GM15510 (cell line): ENCODE data around the gene VWCE.

ENCODE experiments used
- POLR2A ChIP-seq: IDR thresholded peaks from 3 replicates; pipeline ENCODE4 v1.6.1; 2011; ENCODE audit warnings: borderline replicate concordance; ENCODE audit not compliant: insufficient read length; ENCODE audit errors: extremely low read depth

The VWCE gene

DNA sequence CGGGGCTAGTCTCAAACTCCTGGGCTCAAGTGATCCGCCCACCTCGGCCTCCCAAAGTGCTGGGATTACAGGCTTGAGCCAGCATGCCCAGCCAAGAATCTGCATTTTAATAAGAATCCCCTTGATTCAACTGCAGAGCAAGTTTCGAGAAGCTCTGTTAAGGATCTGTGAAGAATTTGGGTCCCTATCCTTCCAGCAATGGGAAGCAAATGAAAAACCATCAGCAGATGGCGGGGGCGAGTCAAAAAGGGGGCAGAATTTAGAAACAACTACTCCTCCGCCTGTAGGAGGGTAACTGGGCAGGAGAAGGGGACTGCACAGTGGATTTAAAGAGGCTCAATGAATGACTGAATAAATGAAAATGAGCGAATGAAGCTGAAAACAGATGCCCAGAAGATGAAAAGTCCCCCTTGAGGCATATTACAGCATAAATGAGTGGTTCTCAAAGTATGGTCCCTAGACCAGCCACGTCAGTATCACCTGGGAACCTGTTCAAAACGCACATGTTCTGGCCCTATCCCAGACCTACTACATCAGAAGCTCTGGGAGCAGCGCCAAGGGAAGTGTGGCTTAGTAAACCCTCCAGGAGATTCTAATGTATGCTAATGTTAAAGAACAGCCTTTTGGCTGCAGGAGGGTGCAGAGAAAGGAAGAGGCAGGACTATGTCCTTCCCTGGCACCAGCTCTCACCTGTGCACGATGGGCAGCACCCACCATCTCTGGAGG is 15.0 kb downstream of the VWCE start:
- no peak for TF ChIP-seq POLR2A

DNA sequence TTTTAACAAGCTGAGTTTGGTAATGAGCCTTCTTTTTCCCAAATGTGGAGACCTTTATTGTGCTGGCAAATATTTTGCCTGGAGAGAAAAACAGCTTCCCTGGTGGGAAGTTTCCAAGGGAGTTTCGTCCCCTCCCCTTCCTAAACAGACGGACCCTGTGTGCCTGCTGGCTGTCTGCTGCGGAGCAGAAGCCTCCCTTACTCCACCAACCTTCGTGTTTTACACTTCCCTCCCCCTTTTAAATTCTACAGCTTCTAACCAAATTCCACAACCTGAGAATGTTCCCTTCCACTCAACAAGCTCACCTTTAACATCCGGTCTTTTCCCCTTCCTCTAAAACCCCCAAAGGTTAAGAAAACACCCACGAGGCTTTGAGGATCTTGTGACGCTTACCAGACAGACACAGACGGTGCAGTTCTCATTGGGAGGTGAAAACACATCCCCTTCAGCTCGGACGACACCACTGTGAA is 17.1 kb downstream of the VWCE start:
- TF ChIP-seq POLR2A: no peak

DNA sequence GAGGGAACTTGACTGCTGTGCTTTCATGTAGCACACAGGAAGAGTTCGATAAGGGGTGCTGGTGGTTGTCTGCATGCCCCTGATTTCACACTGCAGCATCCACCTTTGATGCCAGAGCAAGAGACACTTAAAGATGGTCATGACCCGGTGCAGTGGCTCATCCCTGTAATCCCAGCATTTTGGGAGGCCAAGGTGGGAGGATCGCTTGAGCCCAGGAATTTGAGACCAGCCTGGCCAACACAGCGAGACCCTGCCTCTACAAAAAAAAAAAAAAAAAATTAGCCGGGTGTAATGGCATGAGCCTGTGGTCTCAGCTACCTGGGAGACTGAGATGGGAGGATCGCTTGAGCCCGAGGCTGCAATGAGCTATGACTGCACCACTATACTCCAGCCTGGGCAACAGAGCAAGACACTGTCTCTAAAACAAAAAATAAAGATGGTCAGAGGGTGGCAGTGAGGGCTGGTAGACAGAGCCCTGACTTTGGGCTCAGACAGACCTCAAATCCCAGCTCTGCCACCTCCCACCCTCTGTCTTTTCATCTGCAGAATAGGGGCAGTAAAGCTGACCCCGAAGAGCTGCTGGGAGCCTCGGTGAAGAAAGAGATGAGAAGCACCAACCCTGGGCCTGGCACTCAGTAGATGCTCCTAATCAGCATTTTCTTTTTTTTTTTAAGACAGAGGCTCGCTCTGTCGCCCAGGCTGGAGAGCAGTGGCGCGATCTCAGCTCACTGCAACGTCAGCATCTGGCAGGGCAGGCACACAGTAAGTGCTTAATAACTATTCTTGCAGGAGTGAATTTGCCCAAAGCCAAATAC is 17.7 kb downstream of the VWCE start:
- TF ChIP-seq POLR2A: no peak

DNA sequence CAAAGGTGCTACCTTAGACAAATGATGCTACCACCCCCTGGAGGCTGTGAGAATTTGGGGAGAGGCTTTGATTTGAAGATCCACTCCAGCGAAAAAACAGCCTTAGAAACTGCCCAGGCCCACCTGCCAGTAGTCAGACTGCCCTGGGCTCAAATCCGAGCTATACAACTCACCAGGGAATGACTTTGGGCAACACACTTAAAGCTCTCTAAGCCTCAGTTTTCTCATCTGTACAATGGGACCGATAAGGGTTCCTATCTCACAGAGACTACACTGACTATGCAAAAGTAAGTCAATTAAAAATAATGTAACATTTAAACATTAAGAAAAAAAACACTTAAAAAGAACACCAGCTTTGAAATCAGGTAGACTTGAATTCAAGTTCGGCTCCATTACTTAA is 19.9 kb downstream of the VWCE start:
- TF ChIP-seq POLR2A: no peak

DNA sequence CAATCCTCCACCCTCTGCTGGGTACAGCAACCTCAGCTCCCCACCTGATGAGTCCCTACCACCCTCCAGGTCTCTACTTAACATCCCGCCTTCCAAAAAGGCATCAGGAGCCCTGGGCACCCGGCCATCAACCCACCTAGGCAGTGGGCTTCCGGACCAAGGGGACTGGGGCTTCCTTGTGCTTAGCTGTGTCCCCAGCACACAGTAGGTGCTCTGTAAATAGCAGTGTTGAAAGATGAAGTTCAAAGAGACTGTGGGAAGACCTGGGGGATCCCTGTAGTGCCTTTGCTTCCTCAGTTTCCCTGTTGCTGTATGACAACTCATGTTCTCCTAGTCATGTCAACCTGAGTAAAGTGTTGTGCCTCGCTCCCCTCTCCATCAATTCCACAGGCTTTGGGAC is 21.0 kb downstream of the VWCE start:
- TF ChIP-seq POLR2A: no peak

DNA sequence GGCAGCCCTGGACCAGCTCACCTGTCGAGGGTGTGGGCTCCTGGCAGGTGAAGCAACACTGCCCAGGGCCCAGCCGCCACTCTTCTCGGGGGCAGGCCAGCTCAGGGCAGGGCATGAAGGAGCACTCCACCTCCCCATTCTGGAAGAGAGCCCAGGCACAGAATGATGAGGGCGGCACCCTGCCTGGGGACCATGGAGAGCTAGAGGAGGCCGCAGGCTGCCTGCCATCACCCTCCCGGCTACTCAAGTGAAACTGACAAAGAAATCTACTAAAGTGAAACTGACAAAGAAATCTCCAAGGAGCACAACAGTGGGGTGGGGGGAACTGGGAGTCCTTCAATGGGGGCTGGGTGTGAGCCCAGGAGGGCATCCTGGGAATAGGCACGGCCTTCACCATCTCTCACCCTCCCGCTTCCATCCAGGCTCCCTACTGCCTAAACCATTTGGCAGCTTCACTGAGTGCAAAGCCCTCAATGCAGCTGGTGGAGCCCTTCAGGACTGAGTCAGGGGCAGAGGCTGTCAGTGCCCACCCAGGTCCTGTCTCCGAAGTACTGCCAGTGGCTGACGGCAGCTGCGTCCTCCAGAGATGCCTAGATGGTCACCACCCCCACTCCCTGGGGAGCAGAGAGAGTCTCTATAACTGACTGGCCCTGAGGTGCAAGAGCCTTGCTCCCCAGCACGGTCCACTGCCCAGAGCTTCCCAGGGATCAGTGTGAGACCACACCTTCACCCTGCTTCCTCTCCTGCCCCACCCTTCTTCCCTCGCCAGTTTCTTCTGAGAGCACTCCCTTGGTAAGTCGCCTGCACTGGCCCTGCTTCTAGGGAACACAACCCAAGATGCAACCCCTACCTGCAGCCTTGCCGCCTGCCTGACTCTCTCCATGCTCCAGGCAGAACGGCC is 21.7 kb downstream of the VWCE start:
- no peak for TF ChIP-seq POLR2A

DNA sequence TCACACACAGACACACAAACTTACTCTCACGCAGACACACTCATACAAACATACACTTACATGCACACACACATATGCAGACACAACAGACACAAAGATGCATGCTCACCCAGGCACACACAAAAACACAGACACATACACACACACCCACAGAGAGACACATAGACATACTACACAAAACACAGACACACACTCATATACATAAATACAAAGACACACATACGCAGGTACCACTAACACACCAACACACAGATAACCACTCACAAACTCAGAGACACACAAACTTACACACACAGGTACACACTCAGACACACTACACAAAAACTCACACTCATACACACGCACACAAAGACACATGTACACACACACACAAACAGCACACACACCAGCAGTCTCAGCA is 22.4 kb downstream of the VWCE start:
- no peak for TF ChIP-seq POLR2A

DNA sequence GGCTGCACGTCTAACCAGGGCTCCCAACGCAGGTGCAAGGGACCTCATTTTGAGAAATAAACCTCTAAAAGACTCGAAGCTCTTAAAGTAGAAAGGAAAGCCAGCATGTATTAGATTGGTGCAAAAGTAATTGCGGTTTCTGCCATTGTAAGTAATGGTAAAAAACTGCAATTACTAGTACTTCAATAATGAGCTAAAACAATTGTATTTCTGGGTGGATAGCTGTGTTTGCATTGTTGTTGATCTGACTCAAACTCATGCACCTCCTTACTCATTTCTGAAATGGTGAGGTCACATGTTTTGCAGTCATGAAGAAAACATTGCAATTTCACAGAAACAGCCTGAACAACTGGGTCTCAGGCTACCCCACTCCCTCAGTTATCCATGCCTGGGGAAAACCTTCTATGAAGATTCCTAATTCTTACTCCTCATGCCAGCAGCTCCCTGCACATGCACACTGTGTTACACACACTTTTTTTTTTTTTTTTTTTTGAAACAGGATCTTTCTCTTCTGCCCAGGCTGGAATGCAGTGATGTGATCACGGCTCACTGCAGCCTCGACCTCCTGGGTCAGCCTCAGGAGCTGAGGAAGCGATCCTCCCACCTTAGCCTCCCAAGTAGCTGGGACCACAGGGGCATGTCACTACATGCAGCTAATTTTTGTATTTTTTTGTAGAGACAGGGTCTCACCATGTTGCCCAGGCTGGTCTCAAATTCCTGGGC is 24.6 kb downstream of the VWCE start:
- no peak for TF ChIP-seq POLR2A

DNA sequence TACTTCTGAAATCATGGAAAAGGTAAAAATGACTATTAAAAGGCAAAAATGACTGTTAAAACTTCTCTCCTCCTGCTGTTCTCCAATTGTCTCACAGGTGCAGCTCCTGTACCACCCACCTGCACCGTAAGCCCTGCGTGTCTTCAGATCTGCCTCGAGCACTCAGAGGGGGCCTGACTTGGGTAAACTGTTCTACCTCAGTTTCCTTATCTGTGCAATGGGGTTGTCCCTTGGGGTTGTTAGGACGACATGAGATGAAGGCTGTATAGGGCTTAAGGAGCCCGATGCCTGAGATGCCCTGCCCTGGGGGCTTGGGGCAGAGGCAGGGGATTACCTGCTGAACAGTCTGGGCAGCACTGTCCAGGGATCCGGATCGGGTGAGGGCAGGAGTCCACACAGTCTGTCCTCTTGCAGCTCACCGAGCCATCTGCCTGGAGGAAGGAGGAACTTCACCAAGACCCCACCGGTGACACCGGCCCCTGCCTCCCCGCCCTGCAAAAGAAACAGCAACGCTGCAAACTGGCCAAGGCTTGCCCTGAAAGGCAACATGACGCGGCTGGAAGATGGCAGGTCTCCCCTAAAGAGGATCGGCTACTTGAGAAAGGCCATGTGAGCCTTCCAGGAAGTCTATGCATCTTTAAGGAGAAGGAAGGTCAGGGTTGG is 26.4 kb downstream of the VWCE start:
- no peak for TF ChIP-seq POLR2A

DNA sequence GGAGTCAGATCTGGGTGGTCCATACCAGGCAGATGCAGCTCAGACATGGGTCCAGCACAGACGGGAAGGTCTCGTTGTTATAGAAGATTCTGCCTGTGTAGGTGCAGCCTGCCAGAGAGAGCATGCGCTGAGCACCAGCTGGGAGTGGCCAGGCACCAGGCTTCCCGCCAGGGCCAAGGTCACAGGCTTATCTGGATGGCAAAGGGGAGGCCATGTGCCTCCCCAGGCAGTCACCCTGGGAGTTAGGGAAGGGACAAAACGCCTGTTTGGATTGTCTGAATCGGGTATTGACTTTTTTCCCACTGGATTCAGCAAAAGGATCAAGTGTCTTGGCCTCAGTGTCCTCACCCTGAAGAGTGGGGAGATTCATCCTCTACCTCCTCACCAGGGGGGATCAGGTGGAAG is 27.7 kb downstream of the VWCE start:
- no peak for TF ChIP-seq POLR2A

DNA sequence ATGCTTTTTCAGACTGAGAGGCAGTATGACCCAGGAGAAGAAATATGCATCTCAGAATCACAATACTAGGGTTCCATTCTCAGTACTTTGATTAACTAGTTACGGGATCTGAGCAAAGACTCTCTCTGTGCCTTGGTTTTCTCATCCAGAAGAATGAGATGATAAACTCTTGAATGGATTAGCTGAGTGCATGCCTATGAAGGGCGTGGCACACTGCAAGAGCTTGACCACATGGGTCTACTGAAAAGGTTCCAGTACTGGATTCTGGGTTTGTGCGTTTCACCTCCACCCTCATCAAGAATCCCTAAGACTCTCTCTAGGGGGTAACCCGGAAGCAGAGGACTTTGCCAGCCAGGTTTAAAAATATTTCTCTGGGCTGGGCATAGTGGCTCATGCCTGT is 28.5 kb downstream of the VWCE start:
- TF ChIP-seq POLR2A: no peak

DNA sequence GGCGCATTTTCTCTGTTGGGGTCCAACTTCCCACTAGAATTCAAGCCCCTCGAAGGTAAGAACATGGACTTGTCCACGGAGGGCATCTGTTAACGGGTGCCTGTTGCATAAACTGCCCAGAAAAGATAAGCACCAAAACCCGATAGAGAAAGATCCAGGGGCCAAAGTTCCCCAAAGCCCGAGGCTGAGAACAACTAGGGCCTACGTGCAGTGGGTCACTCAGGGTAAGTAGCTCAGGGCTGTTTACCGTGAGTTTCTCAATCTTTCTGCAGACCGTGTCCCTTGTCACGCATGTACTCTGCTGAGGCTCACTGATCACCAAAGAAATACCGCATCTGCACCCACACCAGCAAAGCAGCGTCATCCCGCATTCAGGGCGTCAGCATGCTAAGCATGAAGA is 29.8 kb downstream of the VWCE start:
- no peak for TF ChIP-seq POLR2A

DNA sequence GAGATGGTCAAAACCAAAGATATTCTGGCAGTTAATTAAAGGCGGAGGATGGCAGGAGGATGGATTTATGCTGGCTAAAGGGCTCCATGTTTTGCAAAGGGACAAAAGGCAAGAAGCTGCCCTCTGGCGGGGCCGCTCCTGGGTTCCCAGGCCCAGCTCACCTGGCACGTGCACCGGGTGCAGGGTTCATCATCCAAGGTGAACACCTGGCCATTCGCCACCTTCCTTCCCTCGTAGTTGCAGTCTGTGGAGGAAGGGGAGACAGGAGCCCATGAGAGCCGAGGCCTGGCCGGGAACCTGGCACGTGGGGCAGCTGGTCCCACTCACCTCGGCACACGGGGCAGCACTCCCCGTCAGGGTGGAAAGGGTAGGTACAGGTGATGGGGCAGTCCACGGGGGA is 30.3 kb downstream of the VWCE start:
- TF ChIP-seq POLR2A: no peak

DNA sequence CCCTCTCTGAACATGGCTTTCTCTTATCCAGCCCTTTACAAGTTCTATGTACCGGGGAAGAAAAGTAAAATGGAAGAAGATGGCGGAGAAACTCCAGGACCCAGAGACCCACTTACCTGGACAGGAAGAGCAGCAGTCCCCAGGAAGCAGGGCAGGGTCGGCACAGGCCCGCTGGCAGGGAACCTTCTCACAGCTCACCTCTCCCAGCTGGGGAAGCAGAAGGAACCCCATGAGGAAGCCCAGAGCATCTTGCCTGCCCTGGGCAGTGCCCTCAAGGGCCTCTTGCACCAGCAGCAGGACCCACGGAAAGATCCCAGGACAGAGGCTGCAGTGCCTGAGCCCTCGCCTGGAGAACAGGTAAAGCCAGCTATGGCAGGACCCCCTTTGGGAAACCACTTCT is 30.7 kb downstream of the VWCE start:
- no peak for TF ChIP-seq POLR2A
